Liver (tissue), 9 donors: ENCODE data around the gene KLHL40. TPM values are rescaled to one million over a fixed set of nuclear protein-coding genes. Genes with fewer than 3 reads are reported as not detected.

ENCODE experiments used
- DNase-seq: peaks from one replicate; pipeline ENCODE4 v3.0.0-alpha.2; 2017; ENCODE audit warnings: low spot score
- H3K27ac ChIP-seq, 2 donors: one replicate each; pipeline ENCODE4 v1.7.0; 2013; ENCODE audit warnings: inconsistent platforms in 2 of 2, low read length in 2 of 2, control low read depth in 1 of 2, low read depth in 1 of 2, mild to moderate bottlenecking in 1 of 2
- H3K27me3 ChIP-seq, 4 donors: one replicate each; pipeline versions ENCODE4 v1.6.1 to v1.7.0; 2013; ENCODE audit warnings: low read length in 3 of 4, inconsistent platforms in 1 of 4, mild to moderate bottlenecking in 1 of 4, moderate library complexity in 1 of 4; ENCODE audit not compliant: control insufficient read depth in 4 of 4, insufficient read depth in 4 of 4
- H3K36me3 ChIP-seq, 4 donors: one replicate each; pipeline versions ENCODE4 v1.6.1 to v1.7.0; 2013; ENCODE audit warnings: low read length in 3 of 4, mild to moderate bottlenecking in 3 of 4, low read depth in 1 of 4, moderate library complexity in 1 of 4; ENCODE audit not compliant: control insufficient read depth in 4 of 4, insufficient read depth in 3 of 4
- H3K4me1 ChIP-seq, 4 donors: one replicate each; pipeline versions ENCODE4 v1.6.1 to v1.7.0; 2013; ENCODE audit warnings: low read length in 3 of 4, mild to moderate bottlenecking in 3 of 4, moderate library complexity in 1 of 4; ENCODE audit not compliant: control insufficient read depth in 4 of 4, insufficient read depth in 4 of 4
- H3K4me3 ChIP-seq, 3 donors: one replicate each; pipeline versions ENCODE4 v1.6.1 to v1.7.0; 2013; ENCODE audit warnings: low read length in 3 of 3, control low read depth in 1 of 3, low read depth in 1 of 3, mild to moderate bottlenecking in 1 of 3
- H3K9ac ChIP-seq, 2 donors: one replicate each; pipeline ENCODE4 v1.7.0; 2013; ENCODE audit warnings: low read length in 2 of 2, mild to moderate bottlenecking in 2 of 2, moderate library complexity in 2 of 2, control low read depth in 1 of 2, low read depth in 1 of 2
- H3K9me3 ChIP-seq, 4 donors: one replicate each; pipeline versions ENCODE4 v1.6.1 to v1.7.0; 2013; ENCODE audit warnings: low read length in 3 of 4; ENCODE audit not compliant: control insufficient read depth in 4 of 4
- FOXA2 ChIP-seq: IDR thresholded peaks from 2 replicates; pipeline ENCODE4 v1.6.1; 2016; ENCODE audit warnings: antibody characterized with exemption
- GABPA ChIP-seq, 2 donors: IDR thresholded peaks in 1 of 2; conservative IDR thresholded peaks in 1 of 2; 2 replicates each; pipeline ENCODE4 v1.6.1; 2016; ENCODE audit warnings: antibody characterized with exemption in 2 of 2, mild to moderate bottlenecking in 1 of 2, moderate library complexity in 1 of 2
- HNF4A ChIP-seq, 2 donors: conservative IDR thresholded peaks; 2 replicates each; pipeline ENCODE4 v1.6.1; 2016; ENCODE audit warnings: antibody characterized with exemption in 2 of 2, mild to moderate bottlenecking in 2 of 2
- HNF4G ChIP-seq: IDR thresholded peaks from 2 replicates; pipeline ENCODE4 v1.6.1; 2016; ENCODE audit warnings: antibody characterized with exemption
- JUND ChIP-seq, 2 donors: IDR thresholded peaks; 2 replicates each; pipeline ENCODE4 v1.6.1; 2016; ENCODE audit warnings: antibody characterized with exemption in 2 of 2
- NR2F2 ChIP-seq: IDR thresholded peaks from 2 replicates; pipeline ENCODE4 v1.6.1; 2016; ENCODE audit warnings: antibody characterized with exemption
- RAD21 ChIP-seq, 2 donors: IDR thresholded peaks; 2 replicates each; pipeline ENCODE4 v1.6.1; 2016; ENCODE audit warnings: antibody characterized with exemption in 2 of 2, mild to moderate bottlenecking in 2 of 2
- RXRA ChIP-seq, 2 donors: IDR thresholded peaks; 2 replicates each; pipeline ENCODE4 v1.6.1; 2017 to 2018; ENCODE audit warnings: antibody characterized with exemption in 2 of 2, mild to moderate bottlenecking in 1 of 2
- SP1 ChIP-seq: IDR thresholded peaks from 2 replicates; pipeline ENCODE4 v1.6.1; 2018; ENCODE audit warnings: antibody characterized with exemption, mild to moderate bottlenecking
- TAF1 ChIP-seq: conservative IDR thresholded peaks from 2 replicates; pipeline ENCODE4 v1.6.1; 2016; ENCODE audit warnings: antibody characterized with exemption, mild to moderate bottlenecking
- YY1 ChIP-seq: IDR thresholded peaks from 2 replicates; pipeline ENCODE4 v1.6.1; 2016; ENCODE audit warnings: antibody characterized with exemption, mild to moderate bottlenecking
- ZBTB33 ChIP-seq: IDR thresholded peaks from 2 replicates; pipeline ENCODE4 v1.6.1; 2016; ENCODE audit warnings: antibody characterized with exemption
- WGBS: extraction: QIAGEN DNeasy Blood & Tissue Kit; methylation state at CpG from one replicate; pipeline ENCODE4 v1.1.7; 2013; 5-methylcytosine and 5-hydroxymethylcytosine counted together
- polyA plus RNA-seq, 2 donors: library from polyadenylated mRNA; stranded (reverse) in 1 of 2; unstranded in 1 of 2; fragments of 200-250 nt in 1 of 2; fragments of >200 nt in 1 of 2; fragmentation: Nextera tagmentation in 1 of 2; extraction: Ambion mirVana in 1 of 2; gene quantifications; one replicate each; pipeline versions ENCODE4 v1.2.1 to v1.2.3, GENCODE V29; 2013 to 2015
- total RNA-seq, 2 donors: library from RNA; depleted of rRNA; stranded (reverse); fragments of >200 nt; gene quantifications; one replicate each; pipeline ENCODE4 v1.2.3, GENCODE V29; 2014
- TF ChIP-seq, protein P1 (sequence below): IDR thresholded peaks from 2 replicates; pipeline ENCODE4 v1.6.1; 2016; ENCODE audit warnings: antibody characterized with exemption, mild to moderate bottlenecking
- TF ChIP-seq, protein P2 (sequence below): fragments of 150-350 bp; IDR thresholded peaks from 2 replicates; pipeline ENCODE4 v1.5.1; 2017; ENCODE audit warnings: improper control_type of control experiment, low read depth, low read length; ENCODE audit not compliant: missing input control
- donor health status: healthy.
- donor health status: healthy.
- donor health status: healthy.
- donor health status: healthy.
- donor health status: healthy.

The KLHL40 gene
- total and polyA plus RNA-seq, 4 donors, result not detected

DNA sequence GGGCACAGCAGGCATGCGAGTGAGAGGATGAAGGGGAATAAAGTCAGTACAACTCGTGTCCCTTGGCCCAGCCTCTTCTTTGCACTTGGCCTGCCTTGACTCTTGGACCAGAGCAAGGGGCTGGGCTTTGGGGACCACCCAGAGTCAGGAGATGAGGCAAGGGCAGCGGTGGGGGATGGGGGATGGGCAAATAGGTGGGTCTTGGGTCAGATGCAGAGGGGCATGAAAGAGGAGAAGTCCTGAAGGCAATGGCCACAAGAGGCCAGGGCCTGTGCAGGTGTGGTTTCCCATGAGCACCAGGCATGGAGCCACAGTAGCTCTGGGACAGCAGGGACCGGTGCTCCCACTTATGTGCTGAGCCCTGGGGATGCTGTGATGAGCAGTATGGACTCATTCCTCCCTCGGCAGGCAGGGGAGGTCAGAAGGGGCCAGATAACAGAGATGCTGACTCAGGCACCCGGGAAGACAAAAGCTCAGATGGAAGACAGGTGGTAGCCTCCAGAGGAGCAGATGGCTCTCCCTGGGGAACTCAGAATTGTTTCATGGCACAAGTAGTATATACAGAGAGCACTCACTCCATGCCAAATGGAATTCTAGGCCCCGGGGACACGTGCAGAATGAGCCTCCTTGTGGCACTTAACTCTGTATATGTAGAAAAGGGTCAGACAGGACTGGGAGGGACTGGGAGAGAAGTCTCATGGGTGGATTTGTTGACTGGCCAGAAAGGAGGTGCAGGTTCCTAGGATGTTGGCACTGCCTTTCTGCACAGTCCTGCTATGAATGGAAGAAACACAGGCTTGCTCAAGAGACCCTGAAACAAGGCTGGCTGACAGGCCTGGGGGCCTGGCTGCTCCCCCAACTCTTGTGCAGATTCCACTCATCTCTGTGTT lies 17.6 kb upstream of the KLHL40 start:
- H3K27ac ChIP-seq, result no peak overlapping the region
- no peak for DNase-seq
- WGBS, result 60% methylated on average over 8 of the region's 8 CpGs

DNA sequence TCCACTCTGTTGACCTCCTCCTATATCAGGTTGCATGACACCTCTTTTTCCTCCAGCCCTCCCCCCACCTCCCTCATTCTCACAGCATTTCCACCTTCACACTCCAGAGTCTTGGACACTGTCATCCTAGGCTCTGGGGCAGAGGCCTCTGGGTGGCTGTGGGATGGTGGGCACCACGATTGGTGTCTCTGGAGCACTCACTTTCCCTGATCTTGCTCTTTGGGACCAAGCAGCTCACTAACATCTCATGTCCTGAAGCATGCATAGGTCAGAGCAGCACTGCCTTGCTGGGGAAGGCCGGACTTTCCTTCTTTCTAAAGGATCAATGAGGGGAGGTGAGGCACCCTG lies 16.9 kb upstream of the KLHL40 start:
- 89% methylated on average over 2 of the region's 2 CpGs for WGBS
- H3K9me3 ChIP-seq, result peaks cover 0 to 3% (median 0%) of the 10 kb centered on the region in 4 donors
- TF ChIP-seq, protein P1, sequence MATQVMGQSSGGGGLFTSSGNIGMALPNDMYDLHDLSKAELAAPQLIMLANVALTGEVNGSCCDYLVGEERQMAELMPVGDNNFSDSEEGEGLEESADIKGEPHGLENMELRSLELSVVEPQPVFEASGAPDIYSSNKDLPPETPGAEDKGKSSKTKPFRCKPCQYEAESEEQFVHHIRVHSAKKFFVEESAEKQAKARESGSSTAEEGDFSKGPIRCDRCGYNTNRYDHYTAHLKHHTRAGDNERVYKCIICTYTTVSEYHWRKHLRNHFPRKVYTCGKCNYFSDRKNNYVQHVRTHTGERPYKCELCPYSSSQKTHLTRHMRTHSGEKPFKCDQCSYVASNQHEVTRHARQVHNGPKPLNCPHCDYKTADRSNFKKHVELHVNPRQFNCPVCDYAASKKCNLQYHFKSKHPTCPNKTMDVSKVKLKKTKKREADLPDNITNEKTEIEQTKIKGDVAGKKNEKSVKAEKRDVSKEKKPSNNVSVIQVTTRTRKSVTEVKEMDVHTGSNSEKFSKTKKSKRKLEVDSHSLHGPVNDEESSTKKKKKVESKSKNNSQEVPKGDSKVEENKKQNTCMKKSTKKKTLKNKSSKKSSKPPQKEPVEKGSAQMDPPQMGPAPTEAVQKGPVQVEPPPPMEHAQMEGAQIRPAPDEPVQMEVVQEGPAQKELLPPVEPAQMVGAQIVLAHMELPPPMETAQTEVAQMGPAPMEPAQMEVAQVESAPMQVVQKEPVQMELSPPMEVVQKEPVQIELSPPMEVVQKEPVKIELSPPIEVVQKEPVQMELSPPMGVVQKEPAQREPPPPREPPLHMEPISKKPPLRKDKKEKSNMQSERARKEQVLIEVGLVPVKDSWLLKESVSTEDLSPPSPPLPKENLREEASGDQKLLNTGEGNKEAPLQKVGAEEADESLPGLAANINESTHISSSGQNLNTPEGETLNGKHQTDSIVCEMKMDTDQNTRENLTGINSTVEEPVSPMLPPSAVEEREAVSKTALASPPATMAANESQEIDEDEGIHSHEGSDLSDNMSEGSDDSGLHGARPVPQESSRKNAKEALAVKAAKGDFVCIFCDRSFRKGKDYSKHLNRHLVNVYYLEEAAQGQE, result no peak
- TF ChIP-seq YY1, result no peak
- no peak for TF ChIP-seq NR2F2
- TF ChIP-seq HNF4G, result no peak
- TF ChIP-seq GABPA (IDR thresholded peaks at IDR 0.05 in 1 of 2, conservative IDR thresholded peaks at IDR 0.05 in 1 of 2), result no peak
- TF ChIP-seq RAD21 (IDR thresholded peaks at IDR 0.05), result no peak
- no peak for TF ChIP-seq SP1
- no peak for TF ChIP-seq TAF1
- no peak for TF ChIP-seq ZBTB33
- TF ChIP-seq JUND (IDR thresholded peaks at IDR 0.05), result no peak
- TF ChIP-seq RXRA (IDR thresholded peaks at IDR 0.05), result no peak
- DNase-seq, result no peak
- no peaks in the 10 kb centered on the region for H3K27me3 ChIP-seq
- no peak overlapping the region for H3K4me3 ChIP-seq
- no peak overlapping the region for H3K9ac ChIP-seq
- H3K27ac ChIP-seq, result no peak overlapping the region
- H3K36me3 ChIP-seq, result no peaks in the 10 kb centered on the region
- H3K4me1 ChIP-seq, result no peaks in the 10 kb centered on the region

More for the DNA sequence above, 17.6 kb upstream of the KLHL40 start:
- H3K36me3 ChIP-seq, result no peaks in the 10 kb centered on the region
- TF ChIP-seq HNF4A (conservative IDR thresholded peaks at IDR 0.05) (no peak), RAD21 (IDR thresholded peaks at IDR 0.05) (no peak), FOXA2 (no peak), GABPA (IDR thresholded peaks at IDR 0.05 in 1 of 2, conservative IDR thresholded peaks at IDR 0.05 in 1 of 2) (no peak)
- TF ChIP-seq, protein P2, sequence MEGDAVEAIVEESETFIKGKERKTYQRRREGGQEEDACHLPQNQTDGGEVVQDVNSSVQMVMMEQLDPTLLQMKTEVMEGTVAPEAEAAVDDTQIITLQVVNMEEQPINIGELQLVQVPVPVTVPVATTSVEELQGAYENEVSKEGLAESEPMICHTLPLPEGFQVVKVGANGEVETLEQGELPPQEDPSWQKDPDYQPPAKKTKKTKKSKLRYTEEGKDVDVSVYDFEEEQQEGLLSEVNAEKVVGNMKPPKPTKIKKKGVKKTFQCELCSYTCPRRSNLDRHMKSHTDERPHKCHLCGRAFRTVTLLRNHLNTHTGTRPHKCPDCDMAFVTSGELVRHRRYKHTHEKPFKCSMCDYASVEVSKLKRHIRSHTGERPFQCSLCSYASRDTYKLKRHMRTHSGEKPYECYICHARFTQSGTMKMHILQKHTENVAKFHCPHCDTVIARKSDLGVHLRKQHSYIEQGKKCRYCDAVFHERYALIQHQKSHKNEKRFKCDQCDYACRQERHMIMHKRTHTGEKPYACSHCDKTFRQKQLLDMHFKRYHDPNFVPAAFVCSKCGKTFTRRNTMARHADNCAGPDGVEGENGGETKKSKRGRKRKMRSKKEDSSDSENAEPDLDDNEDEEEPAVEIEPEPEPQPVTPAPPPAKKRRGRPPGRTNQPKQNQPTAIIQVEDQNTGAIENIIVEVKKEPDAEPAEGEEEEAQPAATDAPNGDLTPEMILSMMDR, result no peak
- H3K9me3 ChIP-seq, result peaks cover 0 to 3% (median 0%) of the 10 kb centered on the region in 4 donors
- no peaks in the 10 kb centered on the region for H3K4me1 ChIP-seq
- H3K4me3 ChIP-seq, result no peak overlapping the region
- no peak overlapping the region for H3K9ac ChIP-seq
- no peaks in the 10 kb centered on the region for H3K27me3 ChIP-seq
